Jurkat, Clone E6-1 (cell line): ENCODE data around the gene GFPT2.

Source experiments
- DNase-seq: peaks from one replicate; pipeline ENCODE4 v3.0.0-alpha.2; 2011; ENCODE audit warnings: low read depth, low spot score
- H3K4me3 ChIP-seq: 2 replicates; pipeline ENCODE4 v1.5.1; 2011; ENCODE audit warnings: mild to moderate bottlenecking, low read length, control low read depth, moderate library complexity

GFPT2 gene

GRCh38 chr5:180294411-180294810 lies 58.7 kb downstream of the GFPT2 start:
- DNase-seq: no peak
- H3K4me3 ChIP-seq: no peak overlapping the region

- peak; percentile 61 for DNase-seq
- H3K4me3 ChIP-seq: peak within 1 kb of the TSS; percentile 71
Measured at GRCh38 chr5:180291943-180292831, 60.9 kb downstream of the GFPT2 start, which contains the start of gene MAPK9. MAPK9 (minus strand) TSS chr5:180292083; CDS start chr5:180280561, 11,522 bp downstream.

GRCh38 chr5:180291234-180291940 lies 61.7 kb downstream of the GFPT2 start:
- DNase-seq: no peak
- H3K4me3 ChIP-seq: peak overlapping the region; percentile 71

GRCh38 chr5:180290568-180291233 lies 62.4 kb downstream of the GFPT2 start:
- DNase-seq: no peak
- peak overlapping the region; percentile 71 for H3K4me3 ChIP-seq

GRCh38 chr5:180289966-180290365 lies 63.2 kb downstream of the GFPT2 start:
- H3K4me3 ChIP-seq: no peak overlapping the region
- DNase-seq: no peak

- H3K4me3 ChIP-seq: no peak overlapping the region
- DNase-seq: no peak
Measured at GRCh38 chr5:180289433-180289832, 63.7 kb downstream of the GFPT2 start.

- DNase-seq: no peak
- no peak overlapping the region for H3K4me3 ChIP-seq
Measured at GRCh38 chr5:180287868-180288267, 65.3 kb downstream of the GFPT2 start.

GRCh38 chr5:180287404-180287803 lies 65.7 kb downstream of the GFPT2 start:
- no peak for DNase-seq
- H3K4me3 ChIP-seq: no peak overlapping the region

- no peak overlapping the region for H3K4me3 ChIP-seq
- DNase-seq: no peak
Measured at GRCh38 chr5:180284149-180284548, 69.0 kb downstream of the GFPT2 start.

- no peak overlapping the region for H3K4me3 ChIP-seq
- no peak for DNase-seq
Measured at GRCh38 chr5:180283026-180283615, 70.0 kb downstream of the GFPT2 start.

GRCh38 chr5:180282281-180282680 lies 70.9 kb downstream of the GFPT2 start:
- DNase-seq: no peak
- no peak overlapping the region for H3K4me3 ChIP-seq

- DNase-seq: no peak
- no peak overlapping the region for H3K4me3 ChIP-seq
Measured at GRCh38 chr5:180281706-180282105, 71.4 kb downstream of the GFPT2 start.

GRCh38 chr5:180274695-180275094 lies 78.4 kb downstream of the GFPT2 start:
- no peak for DNase-seq
- no peak overlapping the region for H3K4me3 ChIP-seq

GRCh38 chr5:180271221-180271620 lies 81.9 kb downstream of the GFPT2 start:
- DNase-seq: no peak
- no peak overlapping the region for H3K4me3 ChIP-seq

GRCh38 chr5:180259260-180259611 lies 93.9 kb downstream of the GFPT2 start:
- DNase-seq: no peak
- no peak overlapping the region for H3K4me3 ChIP-seq

GRCh38 chr5:180253036-180253824 lies 99.9 kb downstream of the GFPT2 start:
- no peak for DNase-seq
- no peak overlapping the region for H3K4me3 ChIP-seq

- no peak for DNase-seq
- no peak overlapping the region for H3K4me3 ChIP-seq
Measured at GRCh38 chr5:180251887-180252286, 101.2 kb downstream of the GFPT2 start.

- H3K4me3 ChIP-seq: no peak overlapping the region
- no peak for DNase-seq
Measured at GRCh38 chr5:180251141-180251540, 102.0 kb downstream of the GFPT2 start.
